Measurements from ENCODE around the gene UMAD1.

DNA sequence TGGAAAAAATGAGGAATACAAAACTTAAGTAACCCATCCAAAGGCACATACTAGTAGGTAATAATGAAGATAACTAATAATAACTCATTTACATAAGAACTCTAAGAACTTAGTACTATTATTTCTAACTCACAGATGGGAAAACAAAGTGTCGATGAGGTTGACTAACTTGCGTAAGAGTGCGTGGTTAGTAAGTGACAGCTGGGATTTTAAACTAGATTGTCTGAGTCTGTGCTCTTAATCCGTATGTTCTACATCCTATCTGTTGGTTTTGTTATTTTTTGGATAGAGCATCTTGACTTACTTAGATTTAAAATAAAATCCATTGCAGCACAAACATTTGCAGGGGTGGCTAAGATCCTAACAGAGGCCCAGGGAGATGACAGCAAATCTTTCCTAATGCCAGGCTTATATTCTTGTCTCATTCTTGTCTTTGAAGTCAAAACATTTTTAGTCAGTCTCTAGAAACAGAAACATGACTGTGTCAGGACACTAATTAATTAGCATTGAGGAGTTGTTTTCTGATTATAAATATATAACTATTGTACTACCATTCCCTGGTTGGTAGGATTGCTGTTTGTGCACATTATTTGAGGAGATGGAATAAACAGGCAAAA lies 66.1 kb downstream of the UMAD1 start:
- TF ChIP-seq, protein P1, sequence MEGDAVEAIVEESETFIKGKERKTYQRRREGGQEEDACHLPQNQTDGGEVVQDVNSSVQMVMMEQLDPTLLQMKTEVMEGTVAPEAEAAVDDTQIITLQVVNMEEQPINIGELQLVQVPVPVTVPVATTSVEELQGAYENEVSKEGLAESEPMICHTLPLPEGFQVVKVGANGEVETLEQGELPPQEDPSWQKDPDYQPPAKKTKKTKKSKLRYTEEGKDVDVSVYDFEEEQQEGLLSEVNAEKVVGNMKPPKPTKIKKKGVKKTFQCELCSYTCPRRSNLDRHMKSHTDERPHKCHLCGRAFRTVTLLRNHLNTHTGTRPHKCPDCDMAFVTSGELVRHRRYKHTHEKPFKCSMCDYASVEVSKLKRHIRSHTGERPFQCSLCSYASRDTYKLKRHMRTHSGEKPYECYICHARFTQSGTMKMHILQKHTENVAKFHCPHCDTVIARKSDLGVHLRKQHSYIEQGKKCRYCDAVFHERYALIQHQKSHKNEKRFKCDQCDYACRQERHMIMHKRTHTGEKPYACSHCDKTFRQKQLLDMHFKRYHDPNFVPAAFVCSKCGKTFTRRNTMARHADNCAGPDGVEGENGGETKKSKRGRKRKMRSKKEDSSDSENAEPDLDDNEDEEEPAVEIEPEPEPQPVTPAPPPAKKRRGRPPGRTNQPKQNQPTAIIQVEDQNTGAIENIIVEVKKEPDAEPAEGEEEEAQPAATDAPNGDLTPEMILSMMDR (IDR thresholded peaks at IDR 0.05) = no peak
- no peak for TF ChIP-seq POLR2A (IDR thresholded peaks at IDR 0.05)
